ENCODE measurements around the gene ENO2.

ENO2 gene

DNA sequence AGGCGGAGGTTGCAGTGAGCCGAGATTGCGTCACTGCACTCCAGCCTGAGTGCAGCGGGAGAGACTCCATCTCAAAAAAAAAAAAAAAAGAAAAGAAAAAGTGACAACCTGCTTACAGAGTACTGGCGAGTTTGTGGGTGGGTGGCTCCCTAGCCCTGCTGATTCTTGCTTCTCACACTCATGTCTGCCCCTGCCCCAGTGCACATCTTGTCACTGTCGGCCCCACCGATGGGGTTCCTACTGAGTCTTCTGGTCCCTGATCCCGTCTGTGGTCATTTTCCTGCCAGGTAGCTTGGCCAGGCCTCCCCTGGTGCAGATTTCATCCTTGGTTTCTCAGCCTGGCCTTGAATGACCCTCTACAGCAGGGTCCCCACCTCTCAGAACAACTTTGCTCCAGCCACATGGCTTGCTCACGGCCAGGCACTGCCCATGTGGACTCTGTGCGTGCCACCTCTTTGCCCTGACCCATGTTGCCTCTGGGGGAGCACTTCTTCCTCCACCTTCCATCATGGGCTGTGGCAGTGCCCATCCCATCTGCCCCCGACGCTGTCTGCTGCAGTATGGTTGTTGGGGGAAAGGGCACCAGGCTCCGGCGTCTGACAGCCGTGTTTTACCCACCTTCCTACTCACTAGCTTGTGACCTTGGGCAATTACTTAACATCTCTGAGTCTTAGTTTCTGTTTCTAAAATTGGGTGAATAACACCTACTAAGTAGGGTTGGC, 34.7 kb downstream of the ENO2 start:
- DNase-seq (ENCODE audit: low spot score): no peak

DNA sequence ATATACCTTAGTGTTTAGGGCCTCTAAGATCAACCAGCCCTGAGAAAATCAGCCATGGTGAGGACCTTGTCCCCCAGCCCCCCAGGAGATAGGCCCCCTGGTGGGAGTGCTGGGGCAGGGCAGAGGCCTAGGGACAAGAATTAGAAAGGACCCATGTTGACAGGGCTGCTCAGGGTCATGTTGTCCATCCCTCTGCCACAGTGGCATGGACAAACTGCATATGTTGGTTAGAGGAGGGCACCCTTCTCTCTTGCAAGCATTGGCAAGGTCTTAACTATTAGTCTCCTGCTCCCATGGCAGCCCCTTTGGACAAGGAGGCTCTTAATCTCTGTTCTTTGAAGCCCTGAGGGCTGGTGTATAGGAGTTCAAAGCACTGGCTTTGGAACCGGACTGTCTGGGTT, 36.0 kb downstream of the ENO2 start:
- no peak for DNase-seq (ENCODE audit: low spot score)

DNA sequence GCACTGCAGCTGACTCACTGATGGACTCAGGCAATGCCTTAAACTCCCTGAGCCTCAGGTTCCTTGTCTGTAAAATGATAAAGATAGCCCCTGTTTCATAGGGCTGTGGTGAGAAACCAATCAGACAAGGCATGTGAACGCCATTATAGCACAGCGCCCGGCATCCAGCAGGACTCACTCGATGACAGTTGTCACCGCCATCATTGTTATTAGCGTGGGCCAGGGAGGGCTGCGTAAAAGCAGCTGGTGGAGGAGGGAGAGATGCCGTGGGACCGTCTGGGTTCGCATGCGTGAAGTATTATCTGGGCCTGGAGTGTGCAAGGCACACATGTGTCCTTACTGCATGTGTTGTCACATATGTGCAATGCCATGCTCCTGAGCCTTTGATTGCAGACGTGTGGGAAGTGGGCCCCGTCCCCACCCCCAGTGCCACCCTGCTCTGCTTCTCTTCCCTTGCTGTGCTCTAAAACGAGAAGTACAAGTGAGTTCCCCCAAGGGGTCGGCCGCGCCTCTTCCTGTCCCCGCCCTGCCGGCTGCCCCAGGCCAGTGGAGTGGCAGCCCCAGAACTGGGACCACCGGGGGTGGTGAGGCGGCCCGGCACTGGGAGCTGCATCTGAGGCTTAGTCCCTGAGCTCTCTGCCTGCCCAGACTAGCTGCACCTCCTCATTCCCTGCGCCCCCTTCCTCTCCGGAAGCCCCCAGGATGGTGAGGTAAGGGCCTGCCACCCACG, 36.6 kb downstream of the ENO2 start, which contains the start of gene PTPN6:
Gene PTPN6, plus strand, starts transcription at position 546 of the 730 bp plus-strand sequence. Its CDS starts 157 bp downstream, at position 703.
- DNase-seq (ENCODE audit: low spot score): no peak

DNA sequence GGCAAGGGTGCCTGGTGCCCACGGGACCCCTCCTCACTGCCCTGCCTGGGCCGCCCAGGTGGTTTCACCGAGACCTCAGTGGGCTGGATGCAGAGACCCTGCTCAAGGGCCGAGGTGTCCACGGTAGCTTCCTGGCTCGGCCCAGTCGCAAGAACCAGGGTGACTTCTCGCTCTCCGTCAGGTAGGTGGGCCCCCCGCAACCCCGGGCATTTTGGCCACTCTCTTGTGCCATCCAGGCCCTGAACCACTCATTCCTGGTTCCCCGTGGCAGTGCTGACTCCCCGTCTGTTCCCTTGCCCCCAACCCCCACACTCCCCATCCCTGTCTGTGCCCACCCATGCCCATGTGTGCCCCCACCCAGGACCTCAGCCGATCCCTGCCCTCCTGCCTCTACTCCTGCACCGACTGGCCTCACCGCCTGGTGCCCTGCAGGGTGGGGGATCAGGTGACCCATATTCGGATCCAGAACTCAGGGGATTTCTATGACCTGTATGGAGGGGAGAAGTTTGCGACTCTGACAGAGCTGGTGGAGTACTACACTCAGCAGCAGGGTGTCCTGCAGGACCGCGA, 37.3 kb downstream of the ENO2 start:
- DNase-seq (ENCODE audit: low spot score): no peak

DNA sequence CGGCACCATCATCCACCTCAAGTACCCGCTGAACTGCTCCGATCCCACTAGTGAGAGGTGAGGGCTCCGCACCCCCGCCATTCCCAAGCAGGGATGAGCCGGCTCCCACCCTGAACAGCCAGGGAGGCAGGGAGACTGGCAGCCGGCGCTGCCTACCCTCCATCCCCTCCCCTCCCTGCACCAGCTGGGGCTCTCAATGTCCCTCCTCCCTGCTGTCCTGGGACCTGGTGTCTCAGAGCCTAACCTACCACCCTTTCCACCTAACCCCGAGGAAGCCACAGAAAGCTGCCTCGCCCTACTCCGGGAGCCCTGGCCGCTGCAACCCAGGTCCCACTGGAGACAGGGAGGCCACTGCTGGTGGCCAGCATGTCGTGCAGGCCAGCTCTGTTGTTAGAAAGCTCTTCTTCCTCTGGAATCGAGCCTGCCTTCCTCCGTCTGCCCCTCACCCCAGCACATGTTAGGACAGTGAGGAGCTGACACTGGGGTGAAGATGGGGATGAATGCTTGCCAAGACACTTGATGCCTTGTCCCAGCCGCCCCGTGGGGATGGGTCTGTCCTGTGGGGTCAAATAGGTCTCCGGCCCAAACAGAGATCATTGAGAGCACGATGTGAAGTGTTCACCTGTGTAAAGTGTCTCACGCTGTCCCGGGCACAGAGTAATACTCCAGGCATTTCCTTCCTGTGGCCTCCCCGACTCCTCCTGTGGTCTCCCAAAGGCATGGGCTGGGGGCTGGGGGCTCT, 37.9 kb downstream of the ENO2 start:
- DNase-seq (ENCODE audit: low spot score): no peak

DNA sequence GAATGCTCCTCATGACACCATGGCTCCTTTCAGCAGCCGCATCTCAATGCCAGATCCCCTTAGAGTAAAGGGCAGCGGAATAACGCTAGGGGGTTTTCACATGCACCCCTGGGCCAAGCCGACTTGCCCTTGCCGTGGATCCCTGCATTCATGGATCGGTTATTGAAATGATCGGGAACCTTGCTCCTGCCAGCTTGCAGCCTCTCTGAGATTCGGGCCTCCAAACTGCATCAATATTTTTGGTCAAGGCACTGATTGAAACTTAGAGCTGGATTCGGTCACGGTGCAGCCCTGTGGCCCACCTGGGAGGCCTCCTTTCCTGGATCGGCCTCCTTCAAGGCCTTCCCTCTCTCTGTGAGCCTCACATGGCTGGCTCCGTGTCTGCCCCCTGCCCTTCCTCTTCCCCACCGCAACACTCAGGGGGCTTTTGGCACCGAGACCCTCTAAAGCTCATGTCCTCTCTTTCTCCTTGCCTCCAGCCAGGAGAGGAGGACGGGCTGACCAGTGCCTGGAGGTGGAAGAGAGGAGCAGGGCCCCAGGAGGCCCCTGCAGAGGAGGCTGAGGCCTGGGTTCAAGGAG, 38.6 kb downstream of the ENO2 start:
- no peak for DNase-seq (ENCODE audit: low spot score)

DNA sequence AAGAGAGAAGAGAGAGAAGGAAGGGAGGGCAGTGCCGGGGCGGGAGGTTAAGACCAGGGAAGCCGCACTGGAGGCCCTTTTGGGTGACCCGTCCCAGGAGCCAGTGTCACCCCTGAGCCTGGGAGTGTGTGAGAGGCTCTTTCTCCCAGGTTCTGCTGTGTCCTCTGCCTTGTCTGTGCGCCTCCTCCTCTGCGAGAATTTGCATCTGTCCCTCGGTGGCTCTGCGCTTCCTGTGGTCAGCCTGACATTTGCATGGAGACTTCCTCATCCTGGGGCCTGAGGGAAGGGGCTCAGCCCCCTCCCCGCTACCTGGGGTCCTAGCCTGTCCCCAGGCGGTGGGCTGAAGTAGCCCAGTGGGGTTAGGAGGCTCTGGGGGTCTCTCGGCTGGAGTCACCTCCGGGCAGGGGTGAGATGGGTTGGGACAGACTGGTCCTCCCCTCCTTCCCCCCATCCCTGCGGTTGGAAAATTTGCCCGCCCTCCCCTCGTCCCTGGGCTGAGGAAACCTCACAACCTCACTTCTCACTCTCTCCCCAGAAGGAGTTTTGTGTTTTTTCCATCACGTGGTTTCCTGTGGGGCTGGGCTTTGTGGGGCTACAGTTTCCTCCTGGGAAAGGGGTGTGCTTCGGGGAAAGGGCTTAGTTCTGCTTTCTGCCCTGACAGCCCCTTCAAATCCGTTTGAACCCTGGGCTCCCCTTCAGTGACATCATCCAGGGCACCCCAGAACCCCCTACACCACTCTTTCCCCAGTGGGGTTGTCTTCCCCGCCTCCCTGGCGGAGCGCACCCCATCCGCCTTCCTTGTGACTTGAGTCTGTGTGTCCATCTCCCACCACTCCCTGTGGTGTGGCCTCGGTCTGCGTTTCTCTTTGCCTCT, 39.3 kb downstream of the ENO2 start:
- DNase-seq (ENCODE audit: low spot score): no peak

DNA sequence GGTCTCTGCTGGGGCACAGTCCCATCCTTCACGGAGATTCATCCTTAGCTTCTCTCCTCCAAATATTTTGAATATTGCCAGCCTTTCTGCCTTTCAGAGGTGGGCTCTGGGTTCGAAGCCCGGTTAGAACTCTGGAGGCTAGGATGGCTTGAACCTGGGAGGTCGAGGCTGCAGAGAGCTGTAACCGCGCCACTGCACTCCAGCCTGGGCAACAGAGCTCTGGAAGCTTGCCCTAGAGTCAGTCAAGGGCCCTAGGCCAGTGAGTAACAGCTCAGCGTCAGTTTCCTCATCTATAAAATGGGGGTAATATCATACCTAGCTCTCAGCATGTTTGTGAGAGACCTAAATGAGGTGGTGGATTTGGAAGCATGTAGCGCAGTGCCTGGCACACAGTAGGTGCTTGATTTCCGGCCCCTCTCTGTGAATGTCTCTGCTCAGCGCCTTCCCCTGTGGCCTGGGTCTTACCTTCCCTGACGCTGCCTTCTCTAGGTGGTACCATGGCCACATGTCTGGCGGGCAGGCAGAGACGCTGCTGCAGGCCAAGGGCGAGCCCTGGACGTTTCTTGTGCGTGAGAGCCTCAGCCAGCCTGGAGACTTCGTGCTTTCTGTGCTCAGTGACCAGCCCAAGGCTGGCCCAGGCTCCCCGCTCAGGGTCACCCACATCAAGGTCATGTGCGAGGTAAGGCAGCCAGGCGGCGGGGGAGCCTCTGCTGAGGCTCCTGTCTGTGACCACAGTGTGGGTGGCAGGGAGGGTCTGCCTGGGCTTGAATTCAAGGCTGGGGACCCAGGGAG, 40.1 kb downstream of the ENO2 start:
- DNase-seq (ENCODE audit: low spot score): no peak

DNA sequence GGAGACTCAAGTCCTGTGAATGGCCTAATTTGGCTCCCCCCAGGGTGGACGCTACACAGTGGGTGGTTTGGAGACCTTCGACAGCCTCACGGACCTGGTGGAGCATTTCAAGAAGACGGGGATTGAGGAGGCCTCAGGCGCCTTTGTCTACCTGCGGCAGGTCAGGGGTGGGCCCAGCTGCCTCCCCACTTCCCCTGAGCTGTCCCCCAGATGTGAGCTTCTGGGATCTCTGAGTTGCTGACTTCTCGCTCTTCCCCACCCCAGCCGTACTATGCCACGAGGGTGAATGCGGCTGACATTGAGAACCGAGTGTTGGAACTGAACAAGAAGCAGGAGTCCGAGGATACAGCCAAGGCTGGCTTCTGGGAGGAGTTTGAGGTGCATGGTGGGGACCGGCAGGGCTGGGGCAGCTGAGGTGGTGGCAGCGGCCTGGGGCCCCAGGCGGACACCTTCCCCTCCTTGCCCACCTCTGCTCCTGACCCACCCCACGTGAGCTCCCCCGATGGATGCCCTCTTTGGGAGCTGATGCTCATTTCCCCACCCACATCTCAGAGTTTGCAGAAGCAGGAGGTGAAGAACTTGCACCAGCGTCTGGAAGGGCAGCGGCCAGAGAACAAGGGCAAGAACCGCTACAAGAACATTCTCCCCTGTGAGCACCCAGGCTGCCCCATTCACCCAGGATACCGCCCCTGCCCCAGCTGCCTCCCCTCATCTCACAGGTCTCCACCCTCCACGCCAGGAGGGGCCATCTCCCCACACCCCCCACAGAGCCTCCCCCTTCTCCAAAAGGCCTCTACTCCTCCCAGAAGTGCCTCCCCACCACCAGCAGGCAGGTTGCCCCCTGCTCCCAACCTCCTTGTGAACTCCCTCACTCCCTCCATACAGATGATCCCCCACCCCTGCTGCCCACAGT, 41.0 kb downstream of the ENO2 start:
- no peak for DNase-seq (ENCODE audit: low spot score)

DNA sequence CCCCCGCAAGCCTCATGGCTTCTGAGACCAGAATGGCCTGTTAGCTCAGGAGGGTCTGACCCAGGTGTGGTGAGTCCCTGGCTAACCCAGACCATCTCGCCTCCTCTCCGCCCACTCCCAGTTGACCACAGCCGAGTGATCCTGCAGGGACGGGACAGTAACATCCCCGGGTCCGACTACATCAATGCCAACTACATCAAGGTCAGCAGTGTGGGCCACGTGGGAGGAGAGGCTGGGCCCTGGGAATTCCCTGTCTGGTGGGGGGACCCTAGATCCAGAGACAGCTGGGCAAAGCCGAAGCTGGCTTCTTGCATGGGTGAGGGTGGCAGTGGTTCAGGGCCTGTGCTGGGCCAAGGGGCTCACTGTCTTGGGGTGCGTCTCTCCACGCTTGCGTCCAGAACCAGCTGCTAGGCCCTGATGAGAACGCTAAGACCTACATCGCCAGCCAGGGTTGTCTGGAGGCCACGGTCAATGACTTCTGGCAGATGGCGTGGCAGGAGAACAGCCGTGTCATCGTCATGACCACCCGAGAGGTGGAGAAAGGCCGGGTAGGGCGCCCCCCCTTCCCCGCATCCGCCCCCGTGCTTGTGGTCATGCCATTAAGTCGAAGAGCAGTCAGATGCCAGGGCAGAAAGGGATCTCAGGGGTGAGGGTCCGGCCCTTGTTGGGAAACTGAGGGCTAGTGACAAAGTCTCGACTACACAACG, 41.8 kb downstream of the ENO2 start:
- DNase-seq (ENCODE audit: low spot score): no peak

DNA sequence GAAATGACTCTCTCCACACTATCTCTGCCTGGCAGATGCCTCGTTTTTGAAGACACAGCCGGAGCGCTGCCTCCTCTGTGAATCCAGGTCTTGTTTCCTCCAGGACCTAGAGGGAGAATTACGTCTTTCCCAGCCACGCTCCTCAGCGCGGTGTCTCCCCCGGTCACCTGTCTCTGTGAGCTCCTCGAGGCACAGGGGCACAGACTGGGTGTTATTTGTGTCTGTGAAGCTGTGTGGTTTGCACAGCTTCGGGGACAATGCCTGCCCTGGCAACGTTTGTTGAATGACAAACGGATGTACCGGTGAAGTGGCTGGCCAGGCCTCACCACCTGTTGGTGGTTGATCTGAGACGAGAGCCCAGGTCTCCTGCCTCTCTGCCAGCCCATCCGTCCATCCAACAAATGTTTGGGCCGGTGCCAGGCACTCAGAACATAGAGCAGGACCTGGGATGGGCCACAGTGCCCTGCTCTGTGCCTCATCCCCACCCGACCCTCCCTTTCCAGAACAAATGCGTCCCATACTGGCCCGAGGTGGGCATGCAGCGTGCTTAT, 42.8 kb downstream of the ENO2 start:
- no peak for DNase-seq (ENCODE audit: low spot score)

DNA sequence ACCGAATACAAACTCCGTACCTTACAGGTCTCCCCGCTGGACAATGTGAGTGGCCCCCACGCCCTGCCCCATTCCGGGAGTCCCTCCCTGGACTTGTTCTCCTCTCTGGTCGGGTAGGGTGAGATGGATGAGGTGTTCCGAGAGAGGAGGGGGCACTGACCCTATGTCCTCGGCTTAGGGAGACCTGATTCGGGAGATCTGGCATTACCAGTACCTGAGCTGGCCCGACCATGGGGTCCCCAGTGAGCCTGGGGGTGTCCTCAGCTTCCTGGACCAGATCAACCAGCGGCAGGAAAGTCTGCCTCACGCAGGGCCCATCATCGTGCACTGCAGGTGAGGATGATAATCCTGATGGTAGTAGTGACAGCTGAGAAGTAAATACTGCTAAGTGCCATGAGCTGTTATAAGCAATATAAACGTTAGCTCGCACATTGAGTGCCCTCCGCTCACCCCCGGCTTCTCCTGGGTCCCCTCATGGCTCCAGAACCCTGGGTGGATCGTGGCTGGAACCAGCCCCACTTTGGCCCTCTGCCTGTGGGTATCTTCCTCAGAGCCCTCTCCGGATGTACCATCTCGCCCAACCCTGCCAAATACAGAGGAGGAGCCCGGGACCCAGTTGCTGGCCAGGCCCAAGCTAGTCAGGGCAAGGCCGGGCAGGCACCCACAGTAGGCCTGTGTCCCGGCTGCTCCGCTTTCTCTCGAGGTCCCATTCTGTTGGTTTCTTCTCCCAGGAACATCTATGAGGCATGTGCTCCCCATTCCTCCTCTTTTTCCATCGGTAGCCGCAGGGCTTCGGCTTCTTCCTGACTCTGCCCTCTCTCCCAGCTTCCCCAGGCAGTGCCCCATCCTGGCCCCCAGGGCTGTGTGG, 43.6 kb downstream of the ENO2 start:
- no peak for DNase-seq (ENCODE audit: low spot score)

DNA sequence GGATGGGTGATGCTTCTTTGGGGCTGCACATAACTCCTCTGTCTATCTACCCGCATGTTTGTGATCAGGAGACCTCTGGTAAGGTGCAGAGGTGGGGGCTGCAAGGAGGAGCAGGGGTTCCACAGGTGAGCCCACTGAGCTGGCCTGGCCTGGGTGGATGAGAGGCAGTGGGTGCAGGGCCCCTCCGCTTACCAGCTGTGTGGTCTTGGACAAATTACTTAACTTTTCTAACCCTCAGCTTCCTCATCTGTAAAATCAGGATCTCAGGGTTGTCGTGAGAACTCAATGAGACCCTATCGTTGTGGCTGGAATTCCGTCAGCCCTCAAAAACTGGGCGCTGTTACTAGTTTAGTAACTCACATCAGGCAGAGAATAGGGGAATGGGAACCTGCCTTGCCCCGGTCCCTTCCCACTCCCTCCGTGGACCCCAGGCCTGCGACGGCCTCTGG, 44.3 kb downstream of the ENO2 start:
- DNase-seq (ENCODE audit: low spot score): no peak

DNA sequence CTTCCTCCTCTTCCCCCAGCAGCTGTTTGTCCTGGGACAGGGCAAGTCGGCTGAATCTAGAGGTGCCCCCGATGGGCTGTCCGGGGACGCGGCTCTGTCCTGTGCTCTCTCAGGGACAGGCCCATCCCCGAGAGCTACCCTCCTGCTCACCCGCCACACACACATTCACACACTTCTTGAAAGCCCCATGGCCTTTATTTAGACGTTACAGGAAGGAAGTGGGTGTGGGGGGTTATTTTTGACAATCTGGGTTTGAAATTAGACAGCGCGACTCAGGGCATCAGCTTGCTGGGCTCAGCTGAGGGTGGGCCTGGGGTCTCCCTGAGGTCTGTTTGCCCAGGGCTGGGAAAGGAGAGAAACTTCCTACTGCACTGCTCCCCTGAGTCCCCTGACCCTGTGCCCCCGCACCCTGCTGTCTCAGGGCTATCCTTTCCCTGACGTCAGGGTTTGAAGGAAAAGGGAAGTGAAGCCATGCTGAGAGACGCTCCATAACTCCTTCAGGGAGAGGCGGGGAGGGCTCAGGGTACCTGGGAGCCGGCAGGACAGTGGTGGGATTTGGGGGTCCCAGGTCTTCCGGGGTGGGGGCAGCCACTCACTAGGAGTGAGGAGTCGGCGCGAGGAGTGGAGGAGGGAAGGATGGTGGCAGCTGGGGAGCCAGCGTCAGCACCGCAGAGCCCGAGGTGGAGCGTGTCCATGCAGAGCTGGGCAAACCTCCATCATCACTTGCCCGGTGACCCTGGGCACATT, 44.9 kb downstream of the ENO2 start:
- no peak for DNase-seq (ENCODE audit: low spot score)

DNA sequence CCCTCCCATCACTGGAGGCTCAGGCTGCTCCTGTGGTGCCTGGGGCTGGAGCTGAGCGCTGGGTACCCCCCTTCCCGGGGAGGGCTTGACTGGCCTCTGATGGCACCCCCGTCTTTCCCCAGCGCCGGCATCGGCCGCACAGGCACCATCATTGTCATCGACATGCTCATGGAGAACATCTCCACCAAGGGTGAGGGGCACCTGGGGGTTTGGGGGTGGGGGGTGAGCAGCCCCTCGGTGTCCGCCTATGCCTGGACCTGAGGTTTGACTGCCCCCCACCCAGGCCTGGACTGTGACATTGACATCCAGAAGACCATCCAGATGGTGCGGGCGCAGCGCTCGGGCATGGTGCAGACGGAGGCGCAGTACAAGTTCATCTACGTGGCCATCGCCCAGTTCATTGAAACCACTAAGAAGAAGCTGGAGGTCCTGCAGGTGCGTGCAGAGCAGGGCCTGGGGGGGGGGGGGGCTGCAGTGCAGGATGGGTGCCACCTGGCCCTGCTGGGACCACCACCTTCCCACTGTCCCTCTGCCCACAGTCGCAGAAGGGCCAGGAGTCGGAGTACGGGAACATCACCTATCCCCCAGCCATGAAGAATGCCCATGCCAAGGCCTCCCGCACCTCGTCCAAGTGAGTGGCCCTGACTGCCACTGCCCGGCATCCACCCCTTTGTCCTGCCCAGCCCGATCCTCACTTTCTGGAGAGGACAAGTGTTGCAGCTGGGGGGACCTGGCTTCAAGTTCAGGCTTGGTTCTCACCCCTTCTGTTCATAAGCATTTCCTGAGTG, 45.6 kb downstream of the ENO2 start:
- no peak for DNase-seq (ENCODE audit: low spot score)

Data from AG08396 (cell line).